ENCODE results near the gene NFYA. TPM values are rescaled to one million over a fixed set of nuclear protein-coding genes. Genes with fewer than 3 reads are reported as not detected.

NFYA gene
- total and polyA plus RNA-seq, 7 donors: 7.4 to 12.8 (median 10.2) TPM

DNA sequence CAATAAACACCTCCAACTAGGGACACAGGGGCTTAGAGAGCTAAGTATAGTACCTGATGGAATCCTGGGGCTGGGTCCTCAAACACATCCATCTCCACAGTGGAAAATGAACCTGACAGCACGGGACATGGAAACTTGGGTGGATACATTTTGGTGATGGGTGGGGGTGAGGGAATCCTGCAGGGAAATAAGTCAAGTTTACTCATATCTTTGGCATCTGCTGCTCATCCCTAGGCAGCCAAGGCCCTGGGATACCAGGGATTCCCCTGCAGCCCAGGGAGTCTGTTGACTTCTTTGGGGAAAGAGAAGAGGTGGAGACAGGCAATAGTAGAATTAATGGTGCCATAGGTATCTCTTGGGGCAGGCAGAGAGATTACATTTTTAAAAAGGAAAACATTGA is 13.2 kb upstream of the NFYA start:
- intact Hi-C loops (cut with DNase I): no loop called here

GRCh38 chr6:41061196-41061726 is 11.5 kb upstream of the NFYA start:
- H3K4me1 ChIP-seq: peaks cover 0 to 38% (median 30%) of the 10 kb centered on the region in 4 donors
- no peak for TF ChIP-seq POLR2AphosphoS5 (IDR thresholded peaks at IDR 0.05)
- no peak for TF ChIP-seq POLR2A (IDR thresholded peaks at IDR 0.05)
- TF ChIP-seq CTCF (IDR thresholded peaks at IDR 0.05): no peak
- TF ChIP-seq EP300 (IDR thresholded peaks at IDR 0.05): no peak
- no peak overlapping the region for H3K4me3 ChIP-seq
- 94 to 96% methylated on average over 13 of the region's 13 CpGs for whole genome bisulfite sequencing, 2 donors
- DNase-seq: no peak
- no peaks in the 10 kb centered on the region for H3K9me3 ChIP-seq
- no peaks in the 10 kb centered on the region for H3K27me3 ChIP-seq
- peaks cover 4 to 37% (median 8%) of the 10 kb centered on the region in 4 donors for H3K36me3 ChIP-seq
- intact Hi-C loops (cut with DNase I): loop anchor here (10.0 kb wide), 2 partner anchors 166 to 1076 kb away; no protein-coding TSS in a partner anchor
- H3K27ac ChIP-seq: no peak overlapping the region

More for the DNA sequence above, 13.2 kb upstream of the NFYA start:
- Histone ChIP-seq H3K4me1 (peaks cover 0 to 55% (median 45%) of the 10 kb centered on the region in 4 donors), H3K27me3 (no peaks in the 10 kb centered on the region), H3K36me3 (peaks cover 4 to 27% (median 7%) of the 10 kb centered on the region in 4 donors), H3K4me3 (no peak overlapping the region), H3K9me3 (no peaks in the 10 kb centered on the region), H3K27ac (peak overlapping the region in 2 of 4 donors; percentile 21 to 34)
- 81 to 92% methylated on average over 1 of the region's 1 CpG for WGBS, 2 donors
- TF ChIP-seq POLR2AphosphoS5 (IDR thresholded peaks at IDR 0.05) (no peak), EP300 (IDR thresholded peaks at IDR 0.05) (no peak)
- DNase-seq: no peak

DNA sequence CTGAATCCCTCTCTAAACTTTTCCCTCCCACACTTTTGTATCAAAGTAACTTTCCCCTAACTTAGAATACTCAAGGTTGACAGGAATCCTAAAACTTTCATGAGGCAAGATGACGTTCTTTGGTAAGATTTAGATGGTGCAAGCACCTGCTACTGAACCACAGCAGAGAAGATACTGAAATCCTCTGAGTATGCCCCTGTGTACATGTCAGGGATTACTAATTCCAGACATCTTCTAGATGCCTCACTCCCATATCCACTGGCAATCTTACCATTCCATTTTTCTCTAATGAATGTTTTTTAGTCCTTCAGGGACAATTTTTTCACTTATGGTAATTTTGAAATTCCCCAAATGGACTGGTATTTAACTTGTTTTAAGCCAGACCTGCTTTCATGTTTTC is 10.7 kb upstream of the NFYA start:
- peaks cover 4 to 39% (median 8%) of the 10 kb centered on the region in 4 donors for H3K36me3 ChIP-seq

GRCh38 chr6:41063884-41064285 is 8.9 kb upstream of the NFYA start:
- intact Hi-C loops (cut with DNase I): loop anchor here (10.0 kb wide), 2 partner anchors 169 to 1079 kb away; no protein-coding TSS in a partner anchor
- peaks cover 7 to 54% (median 9%) of the 10 kb centered on the region in 4 donors for H3K36me3 ChIP-seq
- 39 to 49% methylated on average over 2 of the region's 2 CpGs for WGBS, 2 donors

More for the DNA sequence above, 10.7 kb upstream of the NFYA start:
- Histone ChIP-seq H3K4me3 (no peak overlapping the region), H3K27me3 (no peaks in the 10 kb centered on the region), H3K27ac (no peak overlapping the region), H3K9me3 (no peaks in the 10 kb centered on the region), H3K4me1 (peaks cover 0 to 30% (median 24%) of the 10 kb centered on the region in 4 donors)
- TF ChIP-seq POLR2A (IDR thresholded peaks at IDR 0.05): no peak
- TF ChIP-seq EP300 (IDR thresholded peaks at IDR 0.05): no peak
- no peak for TF ChIP-seq CTCF (IDR thresholded peaks at IDR 0.05)
- no peak for TF ChIP-seq POLR2AphosphoS5 (IDR thresholded peaks at IDR 0.05)
- 94 to 100% methylated on average over 1 of the region's 1 CpG for WGBS, 2 donors
- DNase-seq: no peak
- intact Hi-C loops (cut with DNase I): loop anchor here (10.0 kb wide), 2 partner anchors 167 to 1077 kb away; no protein-coding TSS in a partner anchor

More at GRCh38 chr6:41063884-41064285, 8.9 kb upstream of the NFYA start:
- H3K9me3 ChIP-seq: no peaks in the 10 kb centered on the region
- no peak for DNase-seq
- no peaks in the 10 kb centered on the region for H3K27me3 ChIP-seq
- no peak overlapping the region for H3K4me3 ChIP-seq
- H3K4me1 ChIP-seq: peaks cover 0 to 19% (median 13%) of the 10 kb centered on the region in 4 donors
- no peak overlapping the region for H3K27ac ChIP-seq
- TF ChIP-seq POLR2AphosphoS5 (IDR thresholded peaks at IDR 0.05) (no peak), CTCF (IDR thresholded peaks at IDR 0.05) (no peak), POLR2A (IDR thresholded peaks at IDR 0.05) (no peak), EP300 (IDR thresholded peaks at IDR 0.05) (no peak)
